ENCODE data around the gene PRKG2.

DNA sequence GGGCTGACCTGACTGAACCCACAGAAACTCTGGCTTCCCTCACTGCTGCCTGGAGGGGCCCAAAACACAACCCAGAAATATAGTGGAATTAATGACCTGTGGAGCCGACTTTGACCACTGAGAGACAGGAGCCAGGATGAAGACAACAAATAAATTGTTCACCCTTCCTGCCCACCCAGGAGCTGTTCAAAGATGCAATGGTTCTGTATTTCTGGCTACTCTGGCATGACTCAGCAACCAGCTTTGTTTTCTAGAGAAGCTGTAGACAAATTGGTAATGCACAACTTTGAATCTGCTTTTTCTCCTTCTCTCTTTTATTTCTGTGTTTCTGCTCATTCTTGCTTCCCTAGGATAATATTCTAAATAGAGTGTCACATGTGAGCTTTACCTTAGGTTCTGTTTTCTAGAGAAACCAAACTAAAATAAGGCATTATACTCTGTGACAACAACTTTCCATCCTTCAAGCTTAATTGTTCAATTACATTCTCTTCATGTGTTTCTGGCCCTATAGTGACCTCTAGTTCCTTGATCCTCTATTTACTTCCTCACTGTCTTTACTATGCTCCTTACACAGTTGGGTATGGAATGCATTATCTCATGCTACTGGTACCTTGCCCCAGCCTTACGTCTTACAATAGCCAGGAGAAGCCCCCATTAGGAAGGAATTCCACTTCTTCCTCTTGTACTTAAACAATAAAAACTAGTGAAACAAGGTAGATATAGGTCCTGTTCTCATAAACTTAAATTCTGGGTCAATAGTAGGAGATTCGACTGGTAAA, 6.5 kb upstream of the PRKG2 start:
- TF ChIP-seq POLR2A (IDR thresholded peaks at IDR 0.05; ENCODE audit: low read length) (no peak), GATA1 (IDR thresholded peaks at IDR 0.05; ENCODE audit: low read depth, low read length) (no peak)
